ENCODE results near the gene AQP1.

DNA sequence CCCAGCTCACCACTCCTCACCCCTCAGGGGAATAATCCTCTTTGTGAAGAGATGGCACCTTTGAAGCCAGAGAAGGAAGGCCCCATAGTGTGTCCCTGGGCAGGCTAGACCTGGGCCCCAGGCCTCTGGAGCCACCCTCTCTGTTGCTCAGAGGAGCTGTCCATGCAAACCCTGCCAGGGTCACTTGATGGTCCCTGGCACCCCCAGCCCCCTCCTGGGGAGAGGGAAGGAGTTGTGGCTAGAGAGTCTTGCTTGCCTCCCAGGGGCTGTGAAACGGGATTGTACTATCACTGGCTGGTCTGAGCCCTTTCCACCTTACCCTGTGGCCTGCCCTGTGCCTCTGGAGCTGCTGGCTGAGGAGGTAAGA lies 57.9 kb downstream of the AQP1 start:
- TF ChIP-seq, protein P1, sequence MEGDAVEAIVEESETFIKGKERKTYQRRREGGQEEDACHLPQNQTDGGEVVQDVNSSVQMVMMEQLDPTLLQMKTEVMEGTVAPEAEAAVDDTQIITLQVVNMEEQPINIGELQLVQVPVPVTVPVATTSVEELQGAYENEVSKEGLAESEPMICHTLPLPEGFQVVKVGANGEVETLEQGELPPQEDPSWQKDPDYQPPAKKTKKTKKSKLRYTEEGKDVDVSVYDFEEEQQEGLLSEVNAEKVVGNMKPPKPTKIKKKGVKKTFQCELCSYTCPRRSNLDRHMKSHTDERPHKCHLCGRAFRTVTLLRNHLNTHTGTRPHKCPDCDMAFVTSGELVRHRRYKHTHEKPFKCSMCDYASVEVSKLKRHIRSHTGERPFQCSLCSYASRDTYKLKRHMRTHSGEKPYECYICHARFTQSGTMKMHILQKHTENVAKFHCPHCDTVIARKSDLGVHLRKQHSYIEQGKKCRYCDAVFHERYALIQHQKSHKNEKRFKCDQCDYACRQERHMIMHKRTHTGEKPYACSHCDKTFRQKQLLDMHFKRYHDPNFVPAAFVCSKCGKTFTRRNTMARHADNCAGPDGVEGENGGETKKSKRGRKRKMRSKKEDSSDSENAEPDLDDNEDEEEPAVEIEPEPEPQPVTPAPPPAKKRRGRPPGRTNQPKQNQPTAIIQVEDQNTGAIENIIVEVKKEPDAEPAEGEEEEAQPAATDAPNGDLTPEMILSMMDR (IDR thresholded peaks at IDR 0.05): no peak
- TF ChIP-seq POLR2A (IDR thresholded peaks at IDR 0.05): no peak
